Erythroblast (primary cell): Measurements from ENCODE around the gene DRC7.

Source experiments
- DNase-seq, 2 experiments: peaks; one replicate each; lab custom pipeline; 2025; lab: John Stamatoyannopoulos, UW
- GATA1 ChIP-seq: IDR thresholded peaks from 2 replicates; pipeline ENCODE4 v1.6.1; 2011; ENCODE audit warnings: low read depth, mild to moderate bottlenecking, control low read depth, low read length, moderate library complexity
- POLR2A ChIP-seq: IDR thresholded peaks from 2 replicates; pipeline ENCODE4 v1.6.1; 2011; ENCODE audit warnings: mild to moderate bottlenecking, low read length

The DRC7 gene

GRCh38 chr16:57652695-57653471, 41.7 kb upstream of the DRC7 start:
- no peak for TF ChIP-seq GATA1
- TF ChIP-seq POLR2A: no peak

GRCh38 chr16:57653936-57654335, 40.7 kb upstream of the DRC7 start:
- no peak for DNase-seq
- no peak for TF ChIP-seq GATA1
- TF ChIP-seq POLR2A: no peak

More at GRCh38 chr16:57652695-57653471, 41.7 kb upstream of the DRC7 start:
- DNase-seq: no peak

DNA sequence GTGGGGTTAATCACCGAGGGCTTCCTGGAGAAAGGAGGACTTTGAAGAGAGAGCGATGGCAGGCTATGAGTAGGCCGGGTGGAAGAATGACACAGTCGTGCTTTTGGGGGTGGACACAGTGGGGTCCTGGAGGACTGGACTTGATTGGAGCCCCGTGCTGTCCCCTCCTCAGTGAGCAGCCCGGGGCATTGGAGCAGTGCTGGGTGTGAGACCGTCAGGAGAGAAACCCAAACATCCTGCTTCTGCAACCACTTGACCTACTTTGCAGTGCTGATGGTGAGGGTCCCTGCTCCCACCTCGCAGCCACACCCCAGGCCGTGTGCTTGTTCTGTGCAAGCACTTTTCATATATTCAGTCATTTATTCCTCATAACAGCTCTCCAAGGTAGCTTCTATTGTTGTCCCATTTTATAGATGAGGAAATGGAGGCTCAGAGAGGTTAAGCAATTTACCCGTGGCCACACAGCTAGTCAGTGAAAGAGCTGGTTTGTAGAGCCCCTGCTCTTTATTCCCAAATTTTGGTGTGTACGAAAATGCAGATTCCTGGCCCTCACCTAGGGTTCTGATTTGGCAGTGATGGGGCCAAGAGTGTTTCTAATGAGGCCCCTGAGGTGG, 38.2 kb upstream of the DRC7 start:
- TF ChIP-seq POLR2A (no peak), GATA1 (no peak)
- DNase-seq: no peak

GRCh38 chr16:57657228-57657627, 37.4 kb upstream of the DRC7 start:
- TF ChIP-seq GATA1 (no peak), POLR2A (no peak)

GRCh38 chr16:57658130-57658877, 36.3 kb upstream of the DRC7 start:
- TF ChIP-seq GATA1 (no peak), POLR2A (no peak)
- DNase-seq: no peak

More at GRCh38 chr16:57657228-57657627, 37.4 kb upstream of the DRC7 start:
- no peak for DNase-seq

- no peak for DNase-seq
- TF ChIP-seq POLR2A (no peak), GATA1 (no peak)
These were observed 35.5 kb upstream of the DRC7 start for GRCh38 chr16:57658878-57659674.

DNA sequence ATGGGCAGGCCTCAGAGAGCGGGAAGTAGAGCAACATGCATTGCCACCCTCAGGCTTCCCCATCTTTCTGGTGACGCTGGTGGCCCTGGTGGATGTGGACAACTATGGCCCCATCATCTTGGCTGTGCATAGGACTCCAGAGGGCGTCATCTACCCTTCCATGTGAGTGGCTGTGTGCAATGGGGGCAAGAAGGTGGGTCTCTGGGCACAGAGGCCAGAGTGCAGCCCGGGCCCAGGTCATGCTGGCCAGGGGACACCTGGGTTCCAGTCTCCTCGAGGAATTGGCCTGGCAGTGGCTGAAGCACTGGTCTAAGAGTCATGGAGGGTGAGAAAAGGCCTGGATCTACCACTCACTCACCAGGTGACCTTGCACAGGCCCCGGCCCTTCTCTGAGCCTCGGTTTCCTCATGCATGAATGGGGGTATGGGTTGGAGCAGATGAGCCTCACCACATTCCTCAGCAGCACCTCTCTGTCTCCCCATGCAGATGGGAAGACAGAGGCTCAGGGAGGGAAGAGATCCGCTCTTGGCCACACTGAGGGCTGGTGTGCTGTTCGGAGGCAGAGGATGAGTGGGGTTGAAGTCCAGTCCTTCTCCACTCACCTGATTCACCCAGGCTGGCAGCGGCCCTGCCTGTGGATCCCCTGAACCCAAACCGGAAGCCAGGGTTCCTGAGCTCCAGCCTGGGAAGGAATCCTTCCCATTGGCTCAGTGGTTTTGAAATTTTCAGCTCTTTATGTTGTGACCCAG, 33.7 kb upstream of the DRC7 start:
- peak in 1 of 2 experiments; percentile 37 for DNase-seq
- no peak for TF ChIP-seq GATA1
- no peak for TF ChIP-seq POLR2A

DNA sequence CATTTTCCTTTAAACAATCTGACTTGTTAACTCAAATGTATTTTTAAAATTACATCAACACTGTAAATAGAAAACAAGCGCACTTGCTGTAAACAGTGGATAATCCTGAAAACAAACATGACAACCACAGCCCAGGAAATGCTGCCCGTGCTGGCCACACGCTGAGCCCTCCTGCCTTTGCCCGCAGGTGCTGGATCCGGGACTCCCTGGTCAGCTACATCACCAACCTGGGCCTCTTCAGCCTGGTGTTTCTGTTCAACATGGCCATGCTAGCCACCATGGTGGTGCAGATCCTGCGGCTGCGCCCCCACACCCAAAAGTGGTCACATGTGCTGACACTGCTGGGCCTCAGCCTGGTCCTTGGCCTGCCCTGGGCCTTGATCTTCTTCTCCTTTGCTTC, 33.1 kb upstream of the DRC7 start:
- no peak for DNase-seq
- TF ChIP-seq GATA1 (no peak), POLR2A (no peak)

- TF ChIP-seq GATA1: no peak
- no peak for TF ChIP-seq POLR2A
- no peak for DNase-seq
These were observed 32.4 kb upstream of the DRC7 start for GRCh38 chr16:57661936-57662906.

- no peak for DNase-seq
- TF ChIP-seq POLR2A (no peak), GATA1 (no peak)
These were observed 31.2 kb upstream of the DRC7 start for GRCh38 chr16:57663436-57663835.

DNA sequence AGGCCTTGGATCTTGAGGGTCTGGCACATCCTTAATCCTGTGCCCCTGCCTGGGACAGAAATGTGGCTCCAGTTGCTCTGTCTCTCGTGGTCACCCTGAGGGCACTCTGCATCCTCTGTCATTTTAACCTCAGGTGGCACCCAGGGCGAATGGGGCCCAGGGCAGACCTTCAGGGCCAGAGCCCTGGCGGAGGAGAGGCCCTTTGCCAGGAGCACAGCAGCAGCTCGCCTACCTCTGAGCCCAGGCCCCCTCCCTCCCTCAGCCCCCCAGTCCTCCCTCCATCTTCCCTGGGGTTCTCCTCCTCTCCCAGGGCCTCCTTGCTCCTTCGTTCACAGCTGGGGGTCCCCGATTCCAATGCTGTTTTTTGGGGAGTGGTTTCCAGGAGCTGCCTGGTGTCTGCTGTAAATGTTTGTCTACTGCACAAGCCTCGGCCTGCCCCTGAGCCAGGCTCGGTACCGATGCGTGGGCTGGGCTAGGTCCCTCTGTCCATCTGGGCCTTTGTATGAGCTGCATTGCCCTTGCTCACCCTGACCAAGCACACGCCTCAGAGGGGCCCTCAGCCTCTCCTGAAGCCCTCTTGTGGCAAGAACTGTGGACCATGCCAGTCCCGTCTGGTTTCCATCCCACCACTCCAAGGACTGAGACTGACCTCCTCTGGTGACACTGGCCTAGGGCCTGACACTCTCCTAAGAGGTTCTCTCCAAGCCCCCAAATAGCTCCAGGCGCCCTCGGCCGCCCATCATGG, 30.5 kb upstream of the DRC7 start:
- DNase-seq: no peak
- no peak for TF ChIP-seq GATA1
- no peak for TF ChIP-seq POLR2A
